Naive B cell (primary cell): ENCODE results near the gene KCNH2. TPM values are rescaled to one million over a fixed set of nuclear protein-coding genes. Genes with fewer than 3 reads are reported as not detected.
A peak's percentile ranks its signal among the peaks of the same experiment; 100 is the strongest.

Experiments
- ATAC-seq, 2 donors: fragments of 150-1000 bp; cut with Tn5 transposase; 2 replicates each; pipeline ENCODE4 v1.10.0; 2021; ENCODE audit warnings: low read depth in 2 of 2, mild to moderate bottlenecking in 2 of 2, moderate library complexity in 2 of 2
- DNase-seq: peaks from one replicate; pipeline ENCODE4 v3.0.0; 2022
- H3K27ac Mint-ChIP-seq, 6 donors: one replicate each; pipeline ENCODE4 v1.8.0; 2020 to 2022; ENCODE audit warnings: mild to moderate bottlenecking in 6 of 6, mixed read lengths in 6 of 6, moderate library complexity in 5 of 6, inconsistent platforms in 2 of 6
- H3K27me3 Mint-ChIP-seq, 3 donors: one replicate each; pipeline ENCODE4 v1.8.0; 2021 to 2022; ENCODE audit warnings: mixed read lengths in 3 of 3, mild to moderate bottlenecking in 1 of 3
- H3K36me3 Mint-ChIP-seq, 2 donors: one replicate each; pipeline ENCODE4 v1.8.0; 2020 to 2022; ENCODE audit warnings: mixed read lengths in 2 of 2, inconsistent platforms in 1 of 2, mild to moderate bottlenecking in 1 of 2
- H3K4me1 Mint-ChIP-seq, 3 donors: one replicate each; pipeline ENCODE4 v1.8.0; 2020 to 2022; ENCODE audit warnings: mixed read lengths in 3 of 3, inconsistent platforms in 1 of 3, mild to moderate bottlenecking in 1 of 3, moderate library complexity in 1 of 3
- H3K4me3 Mint-ChIP-seq, 8 donors: one replicate each; pipeline ENCODE4 v1.8.0; 2020 to 2022; ENCODE audit warnings: mild to moderate bottlenecking in 8 of 8, mixed read lengths in 8 of 8, moderate library complexity in 8 of 8, inconsistent platforms in 2 of 8
- H3K9me3 Mint-ChIP-seq, 7 donors: one replicate each; pipeline ENCODE4 v1.8.0; 2020 to 2022; ENCODE audit warnings: mixed read lengths in 7 of 7, mild to moderate bottlenecking in 5 of 7, inconsistent platforms in 2 of 7, moderate library complexity in 1 of 7
- polyA plus RNA-seq, 6 donors: library from polyadenylated mRNA; unstranded; fragments of 300-500 nt; fragmentation: Illumina TruSeq; gene quantifications; one replicate each; pipeline ENCODE4 v1.2.3, GENCODE V29; 2021; ENCODE audit warnings: low read depth in 6 of 6

The KCNH2 gene
- polyA plus RNA-seq, 6 donors from 2014 or later = 0.17 to 0.29 (median 0.29) TPM; not detected in 3

DNA sequence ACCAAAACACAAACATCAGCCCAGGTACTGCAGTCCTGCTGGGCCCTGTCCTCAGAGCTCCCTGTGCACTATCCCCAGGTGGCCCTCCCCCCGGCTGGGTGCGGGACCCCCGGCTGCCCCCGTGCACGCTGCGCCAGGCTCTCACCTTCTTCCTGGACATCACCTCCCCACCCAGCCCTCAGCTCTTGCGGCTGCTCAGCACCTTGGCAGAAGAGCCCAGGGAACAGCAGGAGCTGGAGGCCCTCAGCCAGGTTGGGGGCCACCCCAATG, 31.9 kb upstream of the KCNH2 start:
- peak overlapping the region in 1 of 6 donors; percentile 97 for H3K27ac Mint-ChIP-seq
- ATAC-seq (no peak), DNase-seq (no peak)
- H3K9me3 Mint-ChIP-seq = no peaks in the 10 kb centered on the region
- H3K27me3 Mint-ChIP-seq = peaks cover 0 to 64% (median 30%) of the 10 kb centered on the region in 3 donors
- H3K4me1 Mint-ChIP-seq = peaks cover 26 to 39% (median 33%) of the 10 kb centered on the region in 3 donors
- H3K36me3 Mint-ChIP-seq = no peaks in the 10 kb centered on the region
- no peak overlapping the region for H3K4me3 Mint-ChIP-seq

DNA sequence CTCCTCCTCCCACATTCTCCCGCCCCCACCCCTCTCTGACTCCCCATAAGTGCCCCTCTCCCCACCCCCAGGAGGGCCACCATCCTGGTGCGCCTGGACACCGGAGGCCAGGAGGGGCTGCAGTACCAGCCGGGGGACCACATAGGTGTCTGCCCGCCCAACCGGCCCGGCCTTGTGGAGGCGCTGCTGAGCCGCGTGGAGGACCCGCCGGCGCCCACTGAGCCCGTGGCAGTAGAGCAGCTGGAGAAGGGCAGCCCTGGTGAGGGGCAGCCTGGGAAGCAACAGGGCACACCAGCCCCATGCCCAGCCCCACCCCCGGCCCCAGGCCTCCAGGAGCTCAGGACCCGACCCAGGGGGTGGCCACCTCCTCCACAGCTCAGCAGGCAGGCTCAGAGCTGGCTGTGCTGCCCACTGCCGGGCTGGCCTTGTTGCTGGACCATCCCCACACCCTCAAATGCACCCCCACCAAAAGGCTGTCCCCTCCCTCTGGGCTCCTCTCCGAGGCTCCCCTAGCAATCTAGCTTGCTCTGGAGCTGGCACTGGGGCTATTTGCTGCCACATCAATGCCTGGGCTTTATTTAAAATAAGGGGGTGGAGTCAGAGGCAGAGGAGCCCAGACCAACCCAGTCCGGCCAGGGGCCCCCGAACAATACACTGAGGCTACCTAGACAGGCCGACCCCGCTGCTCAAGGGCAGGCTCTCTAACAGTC, 31.4 kb upstream of the KCNH2 start:
- peaks cover 4 to 65% (median 31%) of the 10 kb centered on the region in 3 donors for H3K27me3 Mint-ChIP-seq
- DNase-seq (no peak), ATAC-seq (no peak)
- peak overlapping the region in 1 of 6 donors; percentile 24 for H3K27ac Mint-ChIP-seq
- no peaks in the 10 kb centered on the region for H3K9me3 Mint-ChIP-seq
- H3K36me3 Mint-ChIP-seq = no peaks in the 10 kb centered on the region
- H3K4me3 Mint-ChIP-seq = peak overlapping the region in 2 of 8 donors; percentile 15 to 16
- H3K4me1 Mint-ChIP-seq = peaks cover 25 to 34% (median 28%) of the 10 kb centered on the region in 3 donors

GRCh38 chr7:151008511-151009323, 30.6 kb upstream of the KCNH2 start:
- H3K27ac Mint-ChIP-seq = peak overlapping the region in 3 of 6 donors; percentile 27 to 69 (median 56)
- peak; percentile 23 to 38 for ATAC-seq
- peak; percentile 69 for DNase-seq
- peak overlapping the region; percentile 31 to 87 (median 75) for H3K4me3 Mint-ChIP-seq
- H3K36me3 Mint-ChIP-seq = no peaks in the 10 kb centered on the region
- peaks cover 7 to 62% (median 28%) of the 10 kb centered on the region in 3 donors for H3K27me3 Mint-ChIP-seq
- no peaks in the 10 kb centered on the region for H3K9me3 Mint-ChIP-seq
- peaks cover 19 to 26% (median 22%) of the 10 kb centered on the region in 3 donors for H3K4me1 Mint-ChIP-seq

GRCh38 chr7:151008143-151008510, 30.0 kb upstream of the KCNH2 start:
- H3K27ac Mint-ChIP-seq = peak overlapping the region in 2 of 6 donors; percentile 30 to 91
- peaks cover 7 to 62% (median 29%) of the 10 kb centered on the region in 3 donors for H3K27me3 Mint-ChIP-seq
- DNase-seq (no peak), ATAC-seq (no peak)
- peak overlapping the region; percentile 31 to 87 (median 75) for H3K4me3 Mint-ChIP-seq
- H3K4me1 Mint-ChIP-seq = peaks cover 17 to 23% (median 20%) of the 10 kb centered on the region in 3 donors
- H3K36me3 Mint-ChIP-seq = no peaks in the 10 kb centered on the region
- no peaks in the 10 kb centered on the region for H3K9me3 Mint-ChIP-seq

- ATAC-seq (no peak), DNase-seq (no peak)
- Mint-ChIP-seq H3K9me3 (no peaks in the 10 kb centered on the region), H3K4me3 (peak overlapping the region in 4 of 8 donors; percentile 31 to 82 (median 75)), H3K36me3 (no peaks in the 10 kb centered on the region), H3K27ac (peak overlapping the region in 3 of 6 donors; percentile 29 to 91 (median 78)), H3K4me1 (peaks cover 13 to 18% (median 14%) of the 10 kb centered on the region in 3 donors), H3K27me3 (peaks cover 7 to 56% (median 25%) of the 10 kb centered on the region in 3 donors)
These were observed 29.4 kb upstream of the KCNH2 start for GRCh38 chr7:151007469-151007898.

DNA sequence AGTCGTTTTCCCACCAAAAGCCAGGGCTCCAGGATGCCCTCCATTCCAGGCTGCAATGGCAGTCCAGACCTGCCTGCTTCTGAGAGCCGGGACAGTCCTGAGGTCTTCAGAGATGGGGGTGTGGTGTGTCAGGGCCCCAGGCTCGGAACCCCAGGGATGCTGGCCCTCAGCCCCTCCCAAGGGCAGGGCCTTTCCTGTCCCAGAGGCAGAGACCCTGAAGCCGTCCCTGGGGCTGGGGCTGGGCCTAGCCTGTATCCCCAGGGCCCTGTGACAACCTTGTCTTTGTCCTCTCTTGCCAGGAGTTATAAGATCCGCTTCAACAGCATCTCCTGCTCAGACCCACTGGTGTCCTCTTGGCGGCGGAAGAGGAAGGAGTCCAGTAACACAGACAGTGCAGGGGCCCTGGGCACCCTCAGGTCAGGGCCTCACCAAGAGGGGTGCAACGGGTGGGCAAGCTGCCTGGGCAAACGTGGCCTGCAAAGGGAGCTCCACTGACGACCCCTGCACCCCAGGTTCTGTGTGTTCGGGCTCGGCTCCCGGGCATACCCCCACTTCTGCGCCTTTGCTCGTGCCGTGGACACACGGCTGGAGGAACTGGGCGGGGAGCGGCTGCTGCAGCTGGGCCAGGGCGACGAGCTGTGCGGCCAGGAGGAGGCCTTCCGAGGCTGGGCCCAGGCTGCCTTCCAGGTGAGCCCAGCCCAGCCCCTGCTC, 28.6 kb upstream of the KCNH2 start:
- DNase-seq = no peak
- Mint-ChIP-seq H3K27ac (no peak overlapping the region), H3K4me1 (peaks cover 11 to 16% (median 11%) of the 10 kb centered on the region in 3 donors), H3K36me3 (no peaks in the 10 kb centered on the region), H3K4me3 (peak overlapping the region in 1 of 8 donors; percentile 25), H3K27me3 (peaks cover 7 to 54% (median 24%) of the 10 kb centered on the region in 3 donors), H3K9me3 (no peaks in the 10 kb centered on the region)
- no peak for ATAC-seq

DNA sequence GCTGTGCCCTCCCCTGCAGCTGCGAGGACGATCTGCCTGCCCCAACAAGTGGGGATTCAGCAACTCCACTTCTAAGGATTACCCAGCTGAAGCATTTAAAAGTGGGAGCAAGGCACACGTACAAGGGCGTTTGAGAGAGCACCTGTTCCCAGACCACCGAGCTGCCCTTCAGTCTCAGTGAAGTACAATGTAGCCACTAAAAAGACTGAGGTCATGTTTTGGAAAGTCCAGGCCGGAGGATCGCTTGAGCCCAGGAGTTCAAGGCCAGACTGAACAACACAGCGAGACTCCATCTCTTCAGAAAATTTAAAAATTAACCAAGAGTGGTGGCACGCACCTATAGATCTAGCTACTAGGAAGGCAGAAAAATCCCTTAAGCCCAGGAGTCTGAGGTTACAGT, 27.4 kb upstream of the KCNH2 start:
- Mint-ChIP-seq H3K36me3 (no peaks in the 10 kb centered on the region), H3K4me3 (peak overlapping the region in 1 of 8 donors; percentile 3), H3K27ac (no peak overlapping the region), H3K27me3 (peaks cover 7 to 55% (median 22%) of the 10 kb centered on the region in 3 donors), H3K9me3 (no peaks in the 10 kb centered on the region), H3K4me1 (peaks cover 7 to 10% (median 9%) of the 10 kb centered on the region in 3 donors)
- DNase-seq (no peak), ATAC-seq (no peak)

DNA sequence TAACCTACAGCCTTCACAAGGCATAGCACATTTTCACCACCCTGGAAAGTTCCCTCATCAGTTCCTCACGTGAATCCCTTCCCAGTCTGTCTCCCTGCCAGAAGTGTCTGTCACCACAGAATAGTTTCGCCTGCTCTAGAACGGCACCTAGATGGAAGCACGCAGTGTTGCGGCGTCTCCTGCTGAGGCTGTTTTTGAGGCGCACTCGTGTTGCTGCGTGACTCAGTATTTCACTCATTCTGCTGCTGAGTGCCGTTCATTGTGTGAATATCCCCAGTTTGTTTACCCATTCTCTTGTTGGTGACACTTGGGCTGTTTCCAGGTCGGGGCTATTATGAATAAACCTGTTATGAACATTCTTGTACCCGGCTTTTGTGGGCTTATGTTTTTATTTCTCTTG, 25.5 kb upstream of the KCNH2 start:
- ATAC-seq (no peak), DNase-seq (no peak)
- Mint-ChIP-seq H3K4me3 (no peak overlapping the region), H3K4me1 (peaks cover 5 to 9% (median 7%) of the 10 kb centered on the region in 3 donors), H3K36me3 (no peaks in the 10 kb centered on the region), H3K27ac (no peak overlapping the region), H3K9me3 (no peaks in the 10 kb centered on the region), H3K27me3 (peaks cover 11 to 40% (median 22%) of the 10 kb centered on the region in 3 donors)

- peaks cover 0 to 4% (median 3%) of the 10 kb centered on the region in 3 donors for H3K4me1 Mint-ChIP-seq
- H3K4me3 Mint-ChIP-seq = no peak overlapping the region
- H3K27ac Mint-ChIP-seq = no peak overlapping the region
- DNase-seq (no peak), ATAC-seq (no peak)
- peaks cover 0 to 7% of the 10 kb centered on the region in 2 donors for H3K36me3 Mint-ChIP-seq
- no peaks in the 10 kb centered on the region for H3K9me3 Mint-ChIP-seq
- H3K27me3 Mint-ChIP-seq = peaks cover 27 to 45% (median 31%) of the 10 kb centered on the region in 3 donors
These were observed 23.4 kb upstream of the KCNH2 start for GRCh38 chr7:151001546-151001945.

GRCh38 chr7:151000897-151001495, 22.9 kb upstream of the KCNH2 start:
- Mint-ChIP-seq H3K36me3 (peaks cover 0 to 7% of the 10 kb centered on the region in 2 donors), H3K4me1 (peaks cover 0 to 4% (median 3%) of the 10 kb centered on the region in 3 donors), H3K27ac (no peak overlapping the region), H3K27me3 (peaks cover 27 to 50% (median 32%) of the 10 kb centered on the region in 3 donors), H3K4me3 (no peak overlapping the region), H3K9me3 (no peaks in the 10 kb centered on the region)
- no peak for DNase-seq
- ATAC-seq = no peak

DNA sequence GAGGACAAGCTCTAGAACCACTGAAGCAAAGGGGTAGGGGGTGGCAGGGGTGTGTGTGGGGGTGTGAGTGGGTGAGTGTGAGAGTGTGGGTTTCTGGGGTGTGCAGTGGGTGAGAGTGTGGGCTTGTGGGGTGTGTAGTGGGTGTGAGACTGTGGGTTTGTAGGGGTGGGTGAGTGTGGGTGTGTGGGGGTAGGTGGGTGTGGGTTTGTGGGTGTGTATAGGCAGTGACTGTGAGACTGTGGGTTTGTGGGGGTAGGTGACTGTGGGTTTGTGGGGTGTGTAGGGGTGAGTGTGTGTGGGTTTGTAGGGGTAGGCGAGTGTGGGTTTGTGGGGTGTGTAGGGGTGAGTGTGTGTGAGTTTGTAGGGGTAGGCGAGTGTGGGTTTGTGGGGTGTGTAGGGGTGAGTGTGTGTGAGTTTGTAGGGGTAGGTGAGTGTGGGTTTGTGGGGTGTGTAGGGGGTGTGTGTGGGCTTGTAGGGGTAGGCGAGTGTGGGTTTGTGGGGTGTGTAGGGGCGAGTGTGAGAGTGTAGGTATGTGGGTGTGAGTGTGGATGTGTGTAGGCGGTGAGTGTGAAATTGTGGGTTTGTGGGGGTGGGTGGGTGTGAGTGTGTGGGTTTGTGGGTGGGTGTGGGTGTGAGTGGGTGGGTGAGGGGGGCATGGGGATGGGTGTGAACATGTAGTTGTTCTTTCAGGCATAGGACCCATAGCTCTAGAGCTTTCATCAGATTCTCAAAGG, 21.5 kb upstream of the KCNH2 start:
- peaks cover 0 to 4% (median 3%) of the 10 kb centered on the region in 3 donors for H3K4me1 Mint-ChIP-seq
- no peaks in the 10 kb centered on the region for H3K9me3 Mint-ChIP-seq
- peaks cover 21 to 49% (median 30%) of the 10 kb centered on the region in 3 donors for H3K27me3 Mint-ChIP-seq
- peak overlapping the region in 1 of 6 donors; percentile 67 for H3K27ac Mint-ChIP-seq
- no peak for ATAC-seq
- peaks cover 0 to 7% of the 10 kb centered on the region in 2 donors for H3K36me3 Mint-ChIP-seq
- no peak overlapping the region for H3K4me3 Mint-ChIP-seq
- no peak for DNase-seq

DNA sequence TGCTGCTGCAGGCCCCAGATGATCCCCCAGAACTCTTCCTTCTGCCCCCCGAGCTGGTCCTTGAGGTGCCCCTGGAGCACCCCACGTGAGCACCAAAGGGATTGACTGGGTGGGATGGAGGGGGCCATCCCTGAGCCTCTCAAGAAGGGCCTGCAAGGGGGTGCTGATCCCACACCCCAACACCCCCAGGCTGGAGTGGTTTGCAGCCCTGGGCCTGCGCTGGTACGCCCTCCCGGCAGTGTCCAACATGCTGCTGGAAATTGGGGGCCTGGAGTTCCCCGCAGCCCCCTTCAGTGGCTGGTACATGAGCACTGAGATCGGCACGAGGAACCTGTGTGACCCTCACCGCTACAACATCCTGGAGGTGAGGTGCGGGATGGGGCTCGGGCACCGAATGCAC, 20.9 kb upstream of the KCNH2 start:
- Mint-ChIP-seq H3K4me3 (peak overlapping the region in 1 of 8 donors; percentile 22), H3K27ac (no peak overlapping the region), H3K27me3 (peaks cover 21 to 44% (median 24%) of the 10 kb centered on the region in 3 donors), H3K36me3 (peaks cover 0 to 7% of the 10 kb centered on the region in 2 donors), H3K9me3 (no peaks in the 10 kb centered on the region), H3K4me1 (peaks cover 0 to 4% (median 3%) of the 10 kb centered on the region in 3 donors)
- ATAC-seq = no peak
- no peak for DNase-seq
